Astrocyte of the spinal cord (primary cell): ENCODE data around the gene MICAL1.
A peak's percentile ranks its signal among the peaks of the same experiment; 100 is the strongest.

Experiments used
- DNase-seq: peaks from one replicate; pipeline ENCODE4 v3.0.0; 2011; ENCODE audit warnings: low read depth, low spot score
- H3K4me3 ChIP-seq: 2 replicates; pipeline ENCODE4 v1.5.1; 2011; ENCODE audit warnings: low read depth, mild to moderate bottlenecking, low read length, moderate library complexity
- CTCF ChIP-seq: IDR thresholded peaks from 2 replicates; pipeline ENCODE4 v1.5.1; 2012; ENCODE audit warnings: low read depth, mild to moderate bottlenecking, low read length, inconsistent platforms
- in situ Hi-C: cut with HindIII; loops from 2 replicates; pipeline ENCODE4 v1.10.0; 2017; ENCODE audit warnings: low sequenced_read_pairs

Gene MICAL1

GRCh38 chr6:109446072-109446471 lies 9.5 kb downstream of the MICAL1 start:
- in situ Hi-C loops: no loop called here
- TF ChIP-seq CTCF: no peak
- no peak for DNase-seq
- no peak overlapping the region for H3K4me3 ChIP-seq

DNA sequence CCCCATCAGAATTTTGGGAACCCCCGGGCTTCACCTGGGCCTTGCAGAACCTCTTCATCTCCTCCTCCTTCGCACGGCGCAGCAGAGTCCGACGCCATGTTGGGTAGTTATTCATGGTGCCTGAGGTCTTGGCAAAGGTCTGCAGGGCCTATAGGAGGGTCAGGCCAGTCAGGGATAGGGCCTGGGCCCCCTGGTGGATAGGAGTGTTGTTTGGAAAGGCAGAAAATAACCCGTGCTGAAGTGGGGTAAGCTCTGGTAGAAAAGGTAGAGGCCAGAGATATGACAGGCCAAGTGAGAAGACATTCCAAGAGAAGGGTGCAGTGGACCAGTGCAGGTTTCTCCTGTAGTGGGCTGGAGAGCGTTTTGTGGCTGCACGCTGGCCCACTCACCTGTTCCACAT lies 10.2 kb downstream of the MICAL1 start:
- in situ Hi-C loops: no loop called here
- H3K4me3 ChIP-seq: no peak overlapping the region
- TF ChIP-seq CTCF: no peak
- no peak for DNase-seq

- in situ Hi-C loops: no loop called here
- no peak for TF ChIP-seq CTCF
- H3K4me3 ChIP-seq: no peak overlapping the region
- DNase-seq: no peak
Observed at GRCh38 chr6:109443425-109443950, 12.1 kb downstream of the MICAL1 start.

DNA sequence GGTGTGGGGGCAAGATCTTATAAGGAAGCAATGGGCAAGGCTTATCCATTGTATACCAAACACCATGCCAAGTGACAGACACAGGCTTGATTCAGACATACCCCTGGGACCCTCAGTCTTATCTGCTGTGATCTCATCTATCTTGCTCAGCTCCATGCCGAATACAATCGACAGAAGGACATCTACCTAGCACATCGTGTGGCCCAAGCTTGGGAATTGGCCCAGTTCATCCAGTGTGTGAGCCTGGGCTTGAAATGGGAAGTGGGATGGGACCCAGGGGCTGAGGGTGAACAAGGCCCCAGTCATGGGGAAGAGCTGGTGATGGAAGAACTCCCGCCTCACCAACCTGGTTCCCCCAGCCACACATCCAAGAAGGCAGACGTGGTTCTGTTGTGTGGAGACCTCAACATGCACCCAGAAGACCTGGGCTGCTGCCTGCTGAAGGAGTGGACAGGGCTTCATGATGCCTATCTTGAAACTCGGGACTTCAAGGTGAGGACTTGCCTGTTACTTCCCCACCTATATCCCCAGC lies 13.1 kb downstream of the MICAL1 start:
- TF ChIP-seq CTCF: no peak
- DNase-seq: no peak
- in situ Hi-C loops: no loop called here
- H3K4me3 ChIP-seq: no peak overlapping the region

DNA sequence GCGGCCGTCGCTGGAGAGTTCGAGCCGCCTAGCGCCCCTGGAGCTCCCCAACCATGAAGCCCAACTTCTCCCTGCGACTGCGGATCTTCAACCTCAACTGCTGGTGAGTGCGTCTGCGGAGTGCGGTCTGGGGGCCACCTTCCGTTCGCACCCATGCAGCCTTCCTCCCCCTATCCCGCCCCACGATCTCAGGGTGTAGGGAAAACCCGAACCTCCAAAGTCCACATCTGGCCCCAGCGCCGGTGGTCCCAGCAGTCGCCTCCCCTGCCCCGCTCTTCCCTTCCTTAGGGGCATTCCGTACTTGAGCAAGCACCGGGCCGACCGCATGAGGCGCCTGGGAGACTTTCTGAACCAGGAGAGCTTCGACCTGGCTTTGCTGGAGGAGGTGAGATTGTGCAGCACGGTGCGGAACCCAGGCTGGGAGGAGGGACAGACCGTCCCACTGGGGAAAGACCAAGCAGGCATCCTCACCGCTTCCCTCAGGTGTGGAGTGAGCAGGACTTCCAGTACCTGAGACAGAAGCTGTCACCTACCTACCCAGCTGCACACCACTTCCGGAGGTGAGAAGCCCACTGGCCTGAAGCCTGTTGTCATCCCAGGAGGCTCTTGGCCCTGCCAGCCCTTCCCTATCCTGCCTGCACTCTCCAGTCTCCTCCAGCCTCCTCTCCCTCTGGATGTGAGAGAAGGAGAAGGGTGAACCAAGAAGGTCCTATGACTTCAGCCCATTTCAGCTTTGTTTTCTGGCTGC lies 14.3 kb downstream of the MICAL1 start:
- peak overlapping the region; percentile 82 for H3K4me3 ChIP-seq
- peak; percentile 43 for TF ChIP-seq CTCF
- DNase-seq: peak; percentile 53
- in situ Hi-C loops: no loop called here

DNA sequence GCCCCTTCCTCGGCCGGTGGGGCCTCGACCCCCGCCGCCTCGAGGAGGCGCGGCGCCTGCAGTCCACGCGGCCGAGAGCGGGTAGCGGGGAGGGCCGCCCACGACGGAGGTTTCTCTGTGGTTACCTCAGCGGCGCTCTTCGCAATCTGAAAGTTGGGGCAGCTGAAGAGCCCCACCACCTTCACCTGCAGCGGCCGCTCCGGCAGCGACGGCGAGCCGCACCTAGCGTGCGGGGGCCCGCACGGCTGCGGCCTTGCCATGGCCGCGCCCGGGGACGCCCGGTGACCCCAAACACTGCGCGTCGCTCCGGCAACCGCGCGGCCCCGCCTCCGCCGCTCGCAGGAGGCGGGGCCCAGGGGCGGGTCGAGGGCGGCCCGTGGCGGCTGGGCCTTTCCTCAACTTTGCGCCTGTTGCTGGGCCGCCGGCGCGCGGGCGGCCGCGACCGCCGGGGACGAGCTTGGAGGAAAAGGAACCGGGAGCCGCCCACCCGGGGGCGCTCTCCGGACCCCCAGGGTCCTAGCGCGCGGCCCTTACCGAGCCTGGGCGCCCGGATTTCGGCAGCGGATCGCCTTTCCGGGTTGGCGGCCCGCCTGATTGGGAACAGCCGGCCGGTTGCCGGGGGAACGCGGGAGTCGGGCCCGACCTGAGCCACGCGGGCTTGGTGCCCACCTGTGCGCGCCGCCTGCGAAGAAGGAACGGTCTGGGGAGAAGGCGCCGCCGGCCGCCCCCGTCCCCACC lies 15.1 kb downstream of the MICAL1 start, which contains the start of the genes PPIL6 and SMPD2:
Gene PPIL6 (minus strand): TSS at position 298 of the 738 bp plus-strand sequence. CDS start 38 bp downstream, at position 260.
Gene SMPD2 (plus strand): TSS at position 394 of the 738 bp plus-strand sequence. CDS start 398 bp downstream, outside the sequence.
- peak; percentile 22 for TF ChIP-seq CTCF
- DNase-seq: peak; percentile 94
- in situ Hi-C loops: no loop called here
- peak within 1 kb of the TSS; percentile 82 for H3K4me3 ChIP-seq
